Measurements from ENCODE around the gene COL6A1. TPM values are rescaled to one million over a fixed set of nuclear protein-coding genes. Genes with fewer than 3 reads are reported as not detected.

The COL6A1 gene
- total RNA-seq, 4 donors from 2014 or later: 25.0 to 242 (median 54.9) TPM

DNA sequence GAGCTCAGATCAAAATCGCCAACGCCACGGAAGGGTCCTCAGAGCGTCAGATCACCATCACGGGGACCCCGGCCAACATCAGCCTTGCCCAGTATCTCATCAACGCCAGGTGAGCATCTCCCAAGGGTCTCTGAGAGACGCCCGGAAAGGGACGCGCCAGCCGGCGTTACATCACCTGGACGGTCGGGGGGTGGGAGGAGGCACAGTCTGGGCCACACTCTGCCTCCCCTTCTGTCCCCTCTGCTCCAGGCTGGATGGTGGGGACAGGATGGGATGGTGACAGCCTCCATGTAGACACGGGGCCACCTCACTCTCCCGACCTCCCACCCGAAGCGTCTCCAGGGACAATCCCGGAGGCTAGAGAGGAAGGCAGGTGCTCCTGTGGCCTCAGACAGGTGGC lies 41.5 kb upstream of the COL6A1 start:
- WGBS, 2 donors: 85 to 97% methylated on average over 6 to 17 of the region's 20 CpGs
- DNase-seq: no peak
- peaks cover 0 to 19% (median 9%) of the 10 kb centered on the region in 3 donors for H3K9me3 ChIP-seq
- no peak overlapping the region for H3K4me3 ChIP-seq
- H3K27me3 ChIP-seq: no peaks in the 10 kb centered on the region
- intact Hi-C loops (cut with DNase I): no loop called here
- no peaks in the 10 kb centered on the region for H3K4me1 ChIP-seq
- no peaks in the 10 kb centered on the region for H3K36me3 ChIP-seq
- TF ChIP-seq POLR2A (IDR thresholded peaks at IDR 0.05): no peak
- TF ChIP-seq, protein P1, sequence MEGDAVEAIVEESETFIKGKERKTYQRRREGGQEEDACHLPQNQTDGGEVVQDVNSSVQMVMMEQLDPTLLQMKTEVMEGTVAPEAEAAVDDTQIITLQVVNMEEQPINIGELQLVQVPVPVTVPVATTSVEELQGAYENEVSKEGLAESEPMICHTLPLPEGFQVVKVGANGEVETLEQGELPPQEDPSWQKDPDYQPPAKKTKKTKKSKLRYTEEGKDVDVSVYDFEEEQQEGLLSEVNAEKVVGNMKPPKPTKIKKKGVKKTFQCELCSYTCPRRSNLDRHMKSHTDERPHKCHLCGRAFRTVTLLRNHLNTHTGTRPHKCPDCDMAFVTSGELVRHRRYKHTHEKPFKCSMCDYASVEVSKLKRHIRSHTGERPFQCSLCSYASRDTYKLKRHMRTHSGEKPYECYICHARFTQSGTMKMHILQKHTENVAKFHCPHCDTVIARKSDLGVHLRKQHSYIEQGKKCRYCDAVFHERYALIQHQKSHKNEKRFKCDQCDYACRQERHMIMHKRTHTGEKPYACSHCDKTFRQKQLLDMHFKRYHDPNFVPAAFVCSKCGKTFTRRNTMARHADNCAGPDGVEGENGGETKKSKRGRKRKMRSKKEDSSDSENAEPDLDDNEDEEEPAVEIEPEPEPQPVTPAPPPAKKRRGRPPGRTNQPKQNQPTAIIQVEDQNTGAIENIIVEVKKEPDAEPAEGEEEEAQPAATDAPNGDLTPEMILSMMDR (IDR thresholded peaks at IDR 0.05): no peak
- no peak overlapping the region for H3K27ac ChIP-seq

DNA sequence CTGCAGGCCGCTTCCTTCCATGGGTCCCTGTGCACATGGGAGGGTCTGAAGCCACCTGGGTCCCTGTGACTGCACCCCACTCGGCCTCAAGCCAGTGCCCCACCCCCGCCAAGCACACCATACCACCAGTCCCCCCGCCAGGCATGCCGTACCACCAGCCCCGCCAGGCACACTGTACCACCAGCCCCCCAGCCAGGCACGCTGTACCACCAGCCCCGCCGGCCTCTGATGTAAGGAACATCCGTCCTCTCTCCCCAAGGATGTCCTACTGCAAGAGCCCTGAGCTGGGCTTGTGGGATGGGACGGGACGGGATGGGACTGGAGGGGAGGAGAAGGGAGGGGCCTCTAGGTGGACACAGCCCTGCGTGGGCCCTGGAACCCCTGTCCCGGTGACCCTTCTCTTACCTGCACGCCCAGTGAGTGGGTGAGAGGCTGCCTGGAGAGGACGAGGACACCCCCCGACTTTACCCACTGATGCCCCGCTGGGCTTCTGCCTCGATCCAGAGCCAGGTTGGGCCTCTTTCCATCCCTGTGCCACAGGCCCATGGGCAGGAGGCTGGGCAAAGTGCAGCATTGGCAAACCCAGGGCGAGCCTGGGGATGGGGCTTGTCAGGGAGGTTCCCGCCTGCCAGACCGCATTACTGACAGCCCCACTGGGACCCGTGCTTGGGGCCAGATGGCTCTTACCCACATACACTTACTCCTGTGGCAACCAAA lies 40.8 kb upstream of the COL6A1 start:
- 87% methylated on average over 7 of the region's 23 CpGs; no CpG with 5 or more reads in 1 of the 2 donors for WGBS, 2 donors
- H3K36me3 ChIP-seq: no peaks in the 10 kb centered on the region
- DNase-seq: no peak
- TF ChIP-seq, protein P1 (IDR thresholded peaks at IDR 0.05): no peak
- no peak for TF ChIP-seq POLR2A (IDR thresholded peaks at IDR 0.05)
- no peaks in the 10 kb centered on the region for H3K4me1 ChIP-seq
- no peak overlapping the region for H3K4me3 ChIP-seq
- intact Hi-C loops (cut with DNase I): no loop called here
- H3K27me3 ChIP-seq: no peaks in the 10 kb centered on the region
- H3K9me3 ChIP-seq: peaks cover 0 to 12% (median 2%) of the 10 kb centered on the region in 3 donors
- H3K27ac ChIP-seq: no peak overlapping the region

DNA sequence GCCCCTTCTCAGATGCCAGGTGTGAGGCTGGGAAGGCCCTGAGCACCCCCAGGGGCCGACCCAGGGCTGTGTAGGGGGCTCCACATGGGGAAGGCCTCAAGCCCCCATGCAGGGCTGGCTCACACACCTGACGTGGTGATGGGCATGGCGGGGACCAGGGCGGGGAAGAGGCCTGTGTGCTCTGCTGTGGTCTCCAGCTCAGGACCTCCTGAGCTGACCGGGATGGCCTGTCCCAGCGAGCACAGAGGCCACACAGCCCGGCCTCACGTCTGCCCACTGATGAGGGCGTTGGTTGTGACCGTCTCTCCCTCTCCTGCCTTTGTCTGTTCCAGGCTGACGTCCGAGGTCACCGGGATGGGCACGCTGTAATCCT lies 40.2 kb upstream of the COL6A1 start:
- Histone ChIP-seq H3K27me3 (no peaks in the 10 kb centered on the region), H3K9me3 (peaks cover 0 to 7% (median 0%) of the 10 kb centered on the region in 3 donors), H3K27ac (no peak overlapping the region), H3K4me3 (no peak overlapping the region), H3K4me1 (no peaks in the 10 kb centered on the region), H3K36me3 (no peaks in the 10 kb centered on the region)
- DNase-seq: no peak
- intact Hi-C loops (cut with DNase I): no loop called here
- TF ChIP-seq POLR2A (IDR thresholded peaks at IDR 0.05): no peak
- TF ChIP-seq, protein P1 (IDR thresholded peaks at IDR 0.05): no peak
- 67 to 72% methylated on average over 4 to 6 of the region's 14 CpGs for WGBS, 2 donors

DNA sequence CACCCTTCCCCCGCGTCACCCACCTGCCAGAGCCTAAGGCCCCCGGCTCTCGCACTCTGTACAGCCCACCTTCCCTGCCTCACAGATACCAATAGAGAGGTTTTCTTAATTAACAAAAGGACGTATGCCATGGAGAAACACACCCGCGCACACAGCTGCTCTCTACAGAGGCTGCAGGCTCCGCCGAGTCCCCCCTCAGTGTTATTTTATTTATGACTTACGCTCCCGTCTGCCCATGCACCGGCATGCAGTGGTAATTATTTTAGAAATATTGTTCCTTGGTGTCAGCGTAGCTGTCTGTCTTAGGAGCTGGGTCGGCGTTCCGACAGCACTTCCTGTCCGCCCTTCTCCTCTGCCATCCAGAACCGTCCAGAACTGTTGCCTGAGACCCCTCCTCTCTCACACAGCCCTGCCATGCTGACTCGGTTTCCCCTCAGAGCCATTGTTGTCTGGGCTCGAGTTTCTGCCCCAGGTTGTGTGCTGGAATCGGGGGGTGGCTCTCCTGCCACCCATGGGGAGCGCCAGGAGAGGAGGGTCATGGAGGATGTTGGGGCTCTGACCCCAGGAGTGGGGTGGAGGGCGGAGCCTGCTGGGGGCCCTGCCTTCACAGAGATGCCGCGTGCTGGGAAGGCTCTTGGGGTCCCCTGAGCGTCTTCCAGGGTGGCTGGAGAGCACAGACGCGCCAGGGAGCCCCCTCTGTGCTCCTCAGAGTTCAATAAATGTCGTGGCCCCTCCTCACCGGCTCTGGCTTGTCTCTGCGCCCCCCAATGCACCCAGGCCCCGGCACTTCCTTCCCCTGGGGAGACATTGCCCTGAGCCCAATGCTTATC lies 39.6 kb upstream of the COL6A1 start:
- intact Hi-C loops (cut with DNase I): no loop called here
- H3K27me3 ChIP-seq: no peaks in the 10 kb centered on the region
- no peaks in the 10 kb centered on the region for H3K36me3 ChIP-seq
- no peak overlapping the region for H3K27ac ChIP-seq
- no peak overlapping the region for H3K4me3 ChIP-seq
- DNase-seq: no peak
- 81 to 85% methylated on average over 19 to 21 of the region's 32 CpGs for WGBS, 2 donors
- no peaks in the 10 kb centered on the region for H3K4me1 ChIP-seq
- H3K9me3 ChIP-seq: peaks cover 0 to under 1% (median 0%) of the 10 kb centered on the region in 3 donors
- no peak for TF ChIP-seq POLR2A (IDR thresholded peaks at IDR 0.05)
- TF ChIP-seq, protein P1 (IDR thresholded peaks at IDR 0.05): no peak
